Erythroblast (primary cell): ENCODE measurements around the gene LRMDA.

Source experiments
- GATA1 ChIP-seq: IDR thresholded peaks from 2 replicates; pipeline ENCODE4 v1.6.1; 2011; ENCODE audit warnings: low read depth, mild to moderate bottlenecking, control low read depth, low read length, moderate library complexity
- POLR2A ChIP-seq: IDR thresholded peaks from 2 replicates; pipeline ENCODE4 v1.6.1; 2011; ENCODE audit warnings: mild to moderate bottlenecking, low read length

DNA sequence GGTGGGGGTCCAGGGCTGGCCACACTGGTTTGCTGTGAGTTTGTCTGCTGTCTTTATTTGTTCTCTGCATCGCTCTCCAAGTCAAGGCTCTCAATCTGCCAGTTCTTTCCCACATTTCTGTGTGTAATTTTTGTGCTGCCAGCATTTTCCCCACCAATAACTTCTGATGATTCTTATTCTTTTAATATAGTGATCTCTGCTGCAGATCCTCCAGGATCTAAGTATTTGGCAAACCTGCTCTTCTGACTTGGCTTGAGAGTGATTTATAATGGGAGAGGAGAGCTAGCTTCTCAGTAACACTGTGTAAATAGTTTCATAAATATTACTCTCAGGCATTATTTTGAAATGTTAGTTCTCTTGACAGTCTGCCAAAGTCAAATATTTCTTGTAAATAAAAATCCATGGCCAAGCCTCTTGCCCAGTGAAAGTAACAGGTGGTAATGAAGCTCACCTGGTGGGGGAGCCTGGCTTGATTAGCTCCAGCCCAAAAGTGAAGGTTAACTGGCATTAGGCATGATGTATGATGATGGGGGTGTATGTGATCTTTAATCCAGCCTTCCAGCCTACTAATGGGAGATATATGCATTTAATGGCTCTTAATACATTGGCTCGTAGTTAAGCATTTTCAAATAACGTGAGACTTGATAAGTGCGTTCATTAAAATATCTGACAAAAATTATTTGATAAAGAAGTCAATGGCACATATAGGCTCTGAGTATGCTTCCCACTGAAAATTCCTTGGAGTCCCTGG, 1150.3 kb downstream of the LRMDA start:
- TF ChIP-seq POLR2A (no peak), GATA1 (no peak)
